ENCODE measurements around the gene CINP.

- TF ChIP-seq EZH2 (IDR thresholded peaks at IDR 0.05; ENCODE audit: insufficient read depth, poor library complexity, severe bottlenecking) (no peak), EZH2phosphoT487 (IDR thresholded peaks at IDR 0.05; ENCODE audit: insufficient read depth, low read depth) (no peak)
These were observed 15.0 kb upstream of the CINP start for GRCh38 chr14:102377696-102378095.
